Heart left ventricle (tissue), 16 donors: ENCODE measurements around the gene IL10RB. TPM values are rescaled to one million over a fixed set of nuclear protein-coding genes. Genes with fewer than 3 reads are reported as not detected.
A peak's percentile ranks its signal among the peaks of the same experiment; 100 is the strongest.
"Not testable (repeated sequence)": the region's sequence is repeated elsewhere in the genome, so short reads cannot be mapped to it uniquely, and the experiment has no call there.

Source experiments
- ATAC-seq, 4 donors: fragments of 200-7000 bp; cut with Tn5 transposase; one replicate each; pipeline ENCODE4 v1.9.1; 2020 to 2022; ENCODE audit warnings: moderate library complexity in 4 of 4, mild to moderate bottlenecking in 3 of 4, moderate number of reproducible peaks in 1 of 4
- DNase-seq, 5 donors: peaks; one replicate each; pipeline ENCODE4 v3.0.0-alpha.2; 2020
- H3K27ac ChIP-seq, 12 donors: fragments of 200-600 bp; sonication (generic) in 4 of 12; one replicate each; pipeline versions ENCODE4 v1.5.0 to v1.8.0; 2016 to 2022; ENCODE audit warnings: mild to moderate bottlenecking in 2 of 12
- H3K27me3 ChIP-seq, 9 donors: fragments of 200-600 bp; sonication (generic) in 2 of 9; one replicate each; pipeline versions ENCODE4 v1.5.1 to v1.8.0; 2016 to 2022; ENCODE audit warnings: mild to moderate bottlenecking in 3 of 9
- H3K36me3 ChIP-seq, 9 donors: fragments of 200-600 bp; sonication (generic) in 2 of 9; one replicate each; pipeline versions ENCODE4 v1.5.0 to v1.8.0; 2018 to 2022; ENCODE audit warnings: mild to moderate bottlenecking in 2 of 9
- H3K4me1 ChIP-seq, 12 donors: fragments of 200-600 bp; sonication (generic) in 4 of 12; one replicate each; pipeline versions ENCODE4 v1.5.0 to v1.8.0; 2016 to 2022; ENCODE audit warnings: mild to moderate bottlenecking in 3 of 12
- H3K4me3 ChIP-seq, 12 donors: fragments of 200-600 bp; sonication (generic) in 4 of 12; one replicate each; pipeline versions ENCODE4 v1.5.0 to v1.8.0; 2017 to 2022; ENCODE audit warnings: mild to moderate bottlenecking in 9 of 12, moderate library complexity in 4 of 12
- H3K9me3 ChIP-seq, 12 donors: fragments of 200-600 bp; sonication (generic) in 4 of 12; one replicate each; pipeline versions ENCODE4 v1.5.0 to v1.8.0; 2016 to 2022; ENCODE audit warnings: mild to moderate bottlenecking in 1 of 12
- POLR2A ChIP-seq, 2 donors: fragments of 450-650 bp; IDR thresholded peaks; one replicate each; pipeline ENCODE4 v1.6.1; 2017; ENCODE audit warnings: antibody characterized with exemption in 2 of 2, mild to moderate bottlenecking in 2 of 2, moderate library complexity in 2 of 2
- WGBS, 4 donors: extraction: QIAGEN DNeasy Blood & Tissue Kit in 2 of 4; methylation state at CpG; one replicate each; pipeline versions ENCODE4 v1.1.5 to v1.1.7; 2013 to 2018; 5-methylcytosine and 5-hydroxymethylcytosine counted together
- intact Hi-C, 10 donors: fragments of 100-400 bp; cut with DNase I; formaldehyde crosslinking; loops; one replicate each; pipeline versions ENCODE4 v1.11.1 to v1.14.2; 2022
- polyA plus RNA-seq, 2 donors: library from polyadenylated mRNA; stranded (reverse); fragments of 200-250 nt; gene quantifications; one replicate each; pipeline ENCODE4 v1.2.3, GENCODE V29; 2013
- total RNA-seq, 9 donors: library from RNA; depleted of rRNA in 2 of 9; stranded (reverse); fragments of >200 nt in 2 of 9; fragmentation: NEBNext Ultra II Directional in 3 of 9; extraction: Animal tissue kit (Norgen Biotek cat#: 25700) in 3 of 9; gene quantifications; one replicate each; pipeline versions ENCODE4 v1.1.0 to v1.2.4, GENCODE V29; 2016 to 2023
- TF ChIP-seq, protein P1 (sequence below), 12 donors: fragments of 200-600 bp; sonication (generic) in 4 of 12; IDR thresholded peaks; one replicate each; pipeline versions ENCODE4 v1.5.0 to v1.8.0; 2018 to 2022; ENCODE audit warnings: antibody characterized with exemption in 12 of 12, mild to moderate bottlenecking in 5 of 12
- donor health status: ischemic (EF 13 %, LVEDD 7.1; RV severe dilation, severe dysfunction).
- donor health status: healthy with polysubstance abuse.
- donor health status: DM: no; HTN: yes; CAD: no.
- donor health status: DM: no; HTN: no; CAD: no.
- donor health status: ischemic (EF 25% LVEDD 6.9; RV normal size, moderate dysfunction).
- donor health status: ischemic (EF 25% LVEDD 5.7; RV mildly dilated, moderate dysfunction).
- donor health status: healthy.
- donor health status: DM: yes; HTN: yes; CAD: no.
- donor health status: ischemic (EF 35%, LVEDD 5.7; RV mildly dilated, moderate dysfunction).
- donor health status: nonischemic (EF 11% LVEDD 7.7; RV severe dilation, severe dysfunction).
- donor health status: DM: yes; HTN: yes; CAD: no.
- donor health status: PGD.
- donor health status: ischemic (EF 29% LVEDD 5.4; RV normal size, mild dysfunction).
- donor health status: nonischemic (EF 23%, LVEDD 6.1; RV moderate dilation, normal function).

The IL10RB gene
- total and polyA plus RNA-seq, 11 donors, result 4.5 to 28.2 (median 8.3) TPM

- WGBS, 4 donors, result 43 to 58% (median 45%) methylated on average over 6 of the region's 6 CpGs
- Histone ChIP-seq H3K27ac (peak overlapping the region in 4 of 12 donors; percentile 19 to 55 (median 40)), H3K4me1 (peaks cover 0 to 58% (median 18%) of the 10 kb centered on the region in 12 donors), H3K36me3 (peaks cover 0 to 95% (median 85%) of the 10 kb centered on the region in 9 donors), H3K27me3 (no peaks in the 10 kb centered on the region), H3K9me3 (no peaks in the 10 kb centered on the region), H3K4me3 (no peak overlapping the region)
- ATAC-seq, result peak in 1 of 4 donors; percentile 51
- DNase-seq, result no peak
- TF ChIP-seq, protein P1, sequence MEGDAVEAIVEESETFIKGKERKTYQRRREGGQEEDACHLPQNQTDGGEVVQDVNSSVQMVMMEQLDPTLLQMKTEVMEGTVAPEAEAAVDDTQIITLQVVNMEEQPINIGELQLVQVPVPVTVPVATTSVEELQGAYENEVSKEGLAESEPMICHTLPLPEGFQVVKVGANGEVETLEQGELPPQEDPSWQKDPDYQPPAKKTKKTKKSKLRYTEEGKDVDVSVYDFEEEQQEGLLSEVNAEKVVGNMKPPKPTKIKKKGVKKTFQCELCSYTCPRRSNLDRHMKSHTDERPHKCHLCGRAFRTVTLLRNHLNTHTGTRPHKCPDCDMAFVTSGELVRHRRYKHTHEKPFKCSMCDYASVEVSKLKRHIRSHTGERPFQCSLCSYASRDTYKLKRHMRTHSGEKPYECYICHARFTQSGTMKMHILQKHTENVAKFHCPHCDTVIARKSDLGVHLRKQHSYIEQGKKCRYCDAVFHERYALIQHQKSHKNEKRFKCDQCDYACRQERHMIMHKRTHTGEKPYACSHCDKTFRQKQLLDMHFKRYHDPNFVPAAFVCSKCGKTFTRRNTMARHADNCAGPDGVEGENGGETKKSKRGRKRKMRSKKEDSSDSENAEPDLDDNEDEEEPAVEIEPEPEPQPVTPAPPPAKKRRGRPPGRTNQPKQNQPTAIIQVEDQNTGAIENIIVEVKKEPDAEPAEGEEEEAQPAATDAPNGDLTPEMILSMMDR (IDR thresholded peaks at IDR 0.05), result no peak
- no peak for TF ChIP-seq POLR2A (IDR thresholded peaks at IDR 0.05)
- intact Hi-C loops, result no loop called here
Measured at GRCh38 chr21:33247599-33247998, 18.6 kb upstream of the IL10RB start.

GRCh38 chr21:33249331-33250002, 16.7 kb upstream of the IL10RB start:
- Histone ChIP-seq H3K27ac (peak overlapping the region in 1 of 12 donors; percentile 20), H3K4me3 (no peak overlapping the region), H3K27me3 (no peaks in the 10 kb centered on the region), H3K4me1 (peaks cover 0 to 49% (median 14%) of the 10 kb centered on the region in 12 donors), H3K9me3 (no peaks in the 10 kb centered on the region), H3K36me3 (peaks cover 0 to 98% (median 96%) of the 10 kb centered on the region in 9 donors)
- DNase-seq (no peak), ATAC-seq (peak in 1 of 4 donors; percentile 3)
- TF ChIP-seq, protein P1 (IDR thresholded peaks at IDR 0.05), result no peak
- TF ChIP-seq POLR2A (IDR thresholded peaks at IDR 0.05), result no peak
- intact Hi-C loops, result loop anchor here in 1 of 10 donors (10.0 kb wide), 1 partner anchor 75 kb away; the partner anchor contains the start of gene IFNAR1
- WGBS, 4 donors, result 69 to 79% (median 77%) methylated on average over 7 of the region's 7 CpGs

- H3K9me3 ChIP-seq, result no peaks in the 10 kb centered on the region
- H3K27ac ChIP-seq, result no peak overlapping the region
- H3K4me1 ChIP-seq, result peaks cover 0 to 37% (median 9%) of the 10 kb centered on the region in 12 donors
- intact Hi-C loops, result loop anchor here in 1 of 10 donors (10.0 kb wide), 1 partner anchor 74 kb away; the partner anchor contains the start of gene IFNAR1
- no peaks in the 10 kb centered on the region for H3K27me3 ChIP-seq
- 79 to 96% (median 89%) methylated on average over 2 of the region's 2 CpGs for WGBS, 4 donors
- TF ChIP-seq, protein P1 (IDR thresholded peaks at IDR 0.05), result no peak
- no peak for TF ChIP-seq POLR2A (IDR thresholded peaks at IDR 0.05)
- DNase-seq (no peak), ATAC-seq (no peak)
- no peak overlapping the region for H3K4me3 ChIP-seq
- peaks cover 0 to 100% (median 100%) of the 10 kb centered on the region in 9 donors for H3K36me3 ChIP-seq
Measured at GRCh38 chr21:33251119-33251518, 15.0 kb upstream of the IL10RB start.

GRCh38 chr21:33253382-33253781, 12.8 kb upstream of the IL10RB start:
- H3K4me3 ChIP-seq, DNase-seq, H3K27me3 ChIP-seq, H3K9me3 ChIP-seq, ATAC-seq: not testable (repeated sequence)
- Histone ChIP-seq H3K36me3 (peaks cover 0 to 100% (median 99%) of the 10 kb centered on the region in 9 donors), H3K4me1 (peaks cover 0 to 18% (median 0%) of the 10 kb centered on the region in 12 donors), H3K27ac (peak overlapping the region in 4 of 12 donors; percentile 20 to 47 (median 24))
- 80 to 85% (median 82%) methylated on average over 6 of the region's 6 CpGs for WGBS, 4 donors
- intact Hi-C loops, result loop anchor here in 1 of 10 donors (10.0 kb wide), 1 partner anchor 71 kb away; the partner anchor contains the start of gene IFNAR1
